Stimulated activated CD4-positive, alpha-beta T cell treated with anti-CD3 and anti-CD28 coated beads, Interleukin-1b, Interleukin-23, amount 100 ng/mL, for 24 hours (primary cell): Measurements from ENCODE around the gene FAM72B.
"Not testable (repeated sequence)": the region's sequence is repeated elsewhere in the genome, so short reads cannot be mapped to it uniquely, and the experiment has no call there.

Experiments used
- DNase-seq, 4 experiments: peaks; one replicate each; pipeline ENCODE4 v3.0.0-alpha.2; 2020; ENCODE audit warnings: low read depth in 4 of 4, low spot score in 1 of 4

The FAM72B gene

DNA sequence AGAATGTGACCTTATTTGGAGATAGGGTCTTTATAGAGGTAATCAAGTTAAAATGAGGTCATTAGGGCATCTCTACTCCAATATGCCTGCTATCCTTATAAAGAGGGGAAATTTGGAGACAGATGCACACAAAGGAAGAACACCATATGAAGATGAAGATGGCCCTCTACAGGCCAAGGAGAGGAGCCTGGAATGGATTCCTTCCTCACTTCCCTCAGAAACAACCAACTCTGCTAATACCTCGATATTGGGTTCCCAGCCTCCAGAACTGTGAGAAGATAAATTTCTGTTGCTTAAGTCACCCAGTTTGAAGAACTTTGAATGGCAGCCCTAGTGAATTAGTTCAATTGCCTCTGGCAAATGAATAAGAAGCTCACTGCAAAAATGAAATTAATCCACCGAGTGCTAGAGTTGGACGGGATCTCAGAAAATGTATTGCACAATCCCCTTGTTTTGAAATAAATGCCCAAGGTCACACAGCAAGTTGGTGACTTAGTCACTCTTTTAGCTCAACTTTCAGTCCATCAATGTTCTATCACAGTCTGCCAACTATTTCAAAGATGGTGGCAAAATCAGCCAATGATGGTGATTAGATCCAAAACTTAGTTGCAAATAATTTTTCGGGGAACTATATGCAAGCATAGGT is 27.1 kb downstream of the FAM72B start:
- DNase-seq, result not testable (repeated sequence)

DNA sequence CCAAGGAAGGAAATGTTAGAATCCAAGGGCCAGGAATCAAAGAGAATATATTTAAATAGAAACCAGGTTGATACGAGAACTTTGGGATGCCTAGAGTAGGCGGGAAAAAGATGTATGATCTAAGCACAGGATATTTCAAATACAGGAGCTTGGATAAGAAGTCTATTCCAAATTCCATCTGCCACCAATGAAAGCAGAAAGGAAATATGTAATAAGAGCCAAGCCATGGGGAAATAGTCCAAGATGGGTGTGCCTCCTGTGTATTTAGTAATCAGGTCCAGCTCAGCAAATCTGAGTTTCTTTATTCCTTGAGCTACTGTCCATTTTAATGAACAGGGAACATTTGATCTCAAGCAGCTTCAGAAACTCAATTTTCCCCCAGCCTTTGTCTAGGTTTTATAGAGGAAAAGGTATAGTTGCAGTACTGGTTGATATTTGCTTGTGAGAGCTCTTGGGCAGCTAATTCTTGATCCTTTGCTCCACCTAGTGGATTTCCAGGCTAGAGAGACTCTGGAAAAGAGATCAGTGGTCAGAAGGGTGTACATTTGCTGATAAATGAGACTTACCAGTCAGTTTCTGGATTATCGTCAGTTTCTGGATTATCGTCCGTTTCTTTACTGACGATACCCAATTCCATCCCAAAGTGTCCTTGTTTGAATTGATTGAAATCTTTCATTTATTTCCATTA is 28.3 kb downstream of the FAM72B start:
- DNase-seq, result not testable (repeated sequence)

DNA sequence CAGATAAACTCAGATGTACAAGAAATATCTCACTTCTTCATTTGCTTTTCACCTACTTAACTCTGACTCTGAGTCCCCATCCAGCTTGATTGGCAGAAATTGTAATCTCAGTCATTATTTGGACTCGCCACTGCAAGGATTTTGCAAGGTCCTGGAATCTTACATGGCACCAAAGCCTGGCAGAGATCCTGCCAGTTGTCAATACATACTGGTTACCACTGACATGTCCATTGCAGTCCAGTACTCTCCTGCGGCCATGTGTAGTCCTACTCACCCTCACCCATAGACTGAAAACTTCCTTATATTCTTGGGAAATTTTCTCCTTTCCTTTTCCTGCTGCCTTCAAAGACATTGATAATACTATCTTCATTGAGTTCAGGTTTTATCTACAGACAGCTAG is 29.3 kb downstream of the FAM72B start:
- not testable (repeated sequence) for DNase-seq

DNA sequence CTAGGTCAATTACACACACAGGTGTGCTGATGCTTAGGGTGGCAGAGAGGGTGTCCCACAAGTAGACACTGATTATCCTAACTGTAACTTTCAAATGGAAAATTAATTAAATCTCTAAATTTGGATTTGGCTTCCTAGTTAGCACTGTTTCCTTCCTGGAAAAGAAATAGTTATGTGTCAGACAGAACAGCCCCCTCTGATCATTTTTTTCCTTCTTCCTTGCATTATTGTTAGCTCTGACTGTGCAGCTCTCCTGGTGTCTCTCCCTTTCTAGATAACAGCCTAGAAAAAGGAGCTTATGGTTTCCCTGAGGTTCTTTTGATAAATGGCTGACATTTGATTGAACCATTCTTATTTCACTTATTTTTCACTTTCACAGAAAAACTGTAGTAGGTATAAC is 31.4 kb downstream of the FAM72B start:
- not testable (repeated sequence) for DNase-seq

DNA sequence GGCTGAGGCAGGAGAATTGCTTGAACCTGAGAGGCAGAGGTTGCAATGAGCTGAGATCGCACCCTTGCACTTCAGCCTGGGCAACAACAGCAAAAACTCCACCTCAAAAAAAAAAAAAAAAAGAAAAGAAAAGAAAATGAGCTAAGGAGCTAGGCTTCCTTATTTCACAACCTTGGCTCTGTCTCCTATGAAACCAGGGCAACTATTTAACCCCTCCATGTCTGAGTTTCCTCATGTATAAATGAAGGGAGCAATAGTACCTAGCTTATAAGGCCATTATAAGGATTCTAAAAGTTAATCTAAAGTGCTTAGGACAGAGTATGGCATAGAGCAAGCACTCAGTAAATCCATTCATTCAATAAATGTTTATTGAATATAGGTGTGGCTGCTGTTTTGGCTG is 32.8 kb downstream of the FAM72B start:
- not testable (repeated sequence) for DNase-seq

DNA sequence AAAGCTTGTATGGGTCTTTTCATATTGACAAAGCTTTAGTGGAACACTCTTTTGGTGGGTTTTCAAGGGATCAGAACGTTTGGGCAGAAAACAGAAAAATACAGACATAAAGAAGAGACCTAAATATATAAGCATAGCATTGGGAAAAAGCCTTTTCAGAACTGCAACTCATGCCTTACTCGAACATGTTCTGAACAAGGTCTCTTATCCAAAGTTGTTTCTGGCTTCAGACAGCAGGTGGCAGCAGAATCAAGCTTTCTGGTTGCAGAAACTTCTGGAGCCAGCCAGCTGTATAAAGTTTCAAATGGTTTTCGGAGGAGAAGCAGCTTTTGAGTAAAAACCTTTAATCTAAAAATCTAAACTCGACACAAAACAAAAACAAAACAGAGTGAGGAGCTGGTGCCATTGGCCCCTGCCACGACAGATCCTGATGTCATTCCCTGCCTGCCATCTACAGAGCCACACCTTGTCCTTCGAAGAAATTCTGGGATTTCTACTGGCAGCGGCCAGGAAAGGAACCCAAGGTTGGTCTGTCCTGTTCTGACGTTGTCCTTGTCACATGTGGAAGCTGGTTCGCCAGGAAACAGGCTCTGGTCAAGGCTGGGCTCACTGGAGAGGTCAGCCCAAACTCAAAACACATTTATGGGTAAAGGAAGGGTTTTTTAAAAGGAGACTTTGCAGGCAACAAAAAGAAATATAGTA is 35.5 kb downstream of the FAM72B start:
- DNase-seq, result not testable (repeated sequence)

DNA sequence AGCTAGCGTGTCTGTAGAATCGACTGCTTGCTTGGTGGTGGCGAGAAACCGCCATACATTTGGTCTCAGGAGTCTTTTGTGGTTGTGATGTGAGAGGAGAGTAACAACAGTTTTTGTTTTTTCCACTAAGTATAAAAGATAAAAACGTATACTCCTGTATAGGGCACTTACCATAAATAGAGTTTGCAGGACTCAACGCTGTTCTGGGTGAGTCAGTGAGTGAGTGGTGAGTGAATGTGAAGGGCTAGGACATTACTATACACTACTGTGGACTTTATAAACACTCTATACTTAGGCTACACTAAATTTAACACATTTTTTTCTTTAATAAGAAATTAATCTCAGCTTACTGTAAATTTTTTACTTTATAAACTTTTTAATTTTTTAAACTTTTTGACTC is 43.7 kb downstream of the FAM72B start:
- DNase-seq, result not testable (repeated sequence)

DNA sequence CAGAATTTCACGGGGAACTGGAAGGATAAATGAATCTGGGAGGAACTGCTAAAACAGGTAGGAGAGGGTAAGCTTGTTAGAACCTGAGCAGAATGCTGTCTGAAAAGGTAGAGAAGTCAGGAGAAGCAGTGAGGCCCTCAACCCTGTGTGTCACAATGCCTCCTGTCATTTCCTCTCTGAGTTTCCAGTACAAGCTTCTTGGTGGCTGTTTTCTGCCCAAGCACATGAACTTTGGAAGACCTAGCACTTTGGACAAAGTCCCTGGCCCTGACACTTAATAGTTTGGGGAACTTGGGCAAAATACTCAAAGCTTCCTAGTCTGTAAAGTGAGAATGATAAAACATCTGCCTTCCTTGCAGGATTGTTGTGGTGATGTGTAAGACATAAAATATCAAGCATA is 52.6 kb downstream of the FAM72B start:
- DNase-seq, result not testable (repeated sequence)

DNA sequence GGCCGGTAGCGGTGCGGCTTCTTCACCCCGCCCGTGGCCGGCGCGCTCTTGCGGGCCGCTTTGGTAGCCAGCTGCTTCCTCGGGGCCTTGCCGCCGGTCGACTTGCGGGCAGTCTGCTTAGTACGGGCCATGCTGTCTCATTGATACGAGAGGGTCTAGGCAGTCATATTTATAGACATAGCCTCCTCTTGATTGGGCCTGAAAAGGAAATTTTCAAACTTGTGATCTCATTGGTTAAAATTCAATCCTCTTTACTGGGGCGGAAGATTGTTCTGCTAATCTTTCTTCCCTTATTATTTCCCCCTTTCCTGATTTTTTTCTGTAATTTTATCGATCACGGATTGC is 65.7 kb downstream of the FAM72B start:
- not testable (repeated sequence) for DNase-seq
